ENCODE measurements around the gene FBP2. TPM values are rescaled to one million over a fixed set of nuclear protein-coding genes. Genes with fewer than 3 reads are reported as not detected.

Gene FBP2
- total RNA-seq, 1 donor from 2014 or later, result not detected

DNA sequence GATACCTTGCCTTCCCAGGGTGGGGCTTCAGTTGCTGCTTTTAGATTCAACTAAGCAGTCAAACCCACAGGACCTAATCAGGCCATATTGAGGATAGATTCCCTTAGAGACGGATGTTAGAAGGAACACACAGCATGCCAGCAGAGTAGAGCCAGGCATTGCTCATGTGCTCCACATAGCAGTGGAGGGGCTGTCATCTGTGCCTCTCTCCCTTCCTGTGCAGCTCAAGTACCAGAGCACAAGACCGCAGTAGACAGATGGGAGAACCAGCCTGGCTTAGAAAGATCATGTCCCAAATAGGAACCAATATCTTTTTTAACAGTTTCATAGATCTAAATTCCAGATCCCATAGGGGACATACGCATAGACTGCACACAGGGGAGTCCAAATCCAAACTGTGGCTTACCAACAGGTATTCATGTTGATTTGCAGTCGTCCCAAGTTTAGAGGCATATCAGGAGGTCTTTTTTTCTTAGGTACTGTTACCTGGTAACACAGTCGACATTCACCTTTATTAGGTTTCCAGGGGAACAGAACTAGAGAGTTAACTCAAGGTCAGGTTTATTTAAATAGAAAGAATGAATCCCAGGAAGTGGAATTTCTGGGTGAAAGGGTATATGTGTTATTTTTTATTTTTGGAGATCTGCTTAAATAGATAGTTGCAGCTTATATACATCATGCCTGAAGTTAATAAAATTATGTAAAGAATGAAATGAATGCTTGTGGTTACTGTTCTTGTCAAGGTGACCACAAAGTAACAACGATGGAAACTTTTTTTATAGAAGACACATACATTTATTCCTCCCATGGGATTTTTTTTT, 82.3 kb downstream of the FBP2 start:
- no peaks in the 10 kb centered on the region for H3K4me1 ChIP-seq
- H3K4me3 ChIP-seq, result no peak overlapping the region
- no peak for DNase-seq (ENCODE audit: extremely low spot score in 2 of 2)
- no peaks in the 10 kb centered on the region for H3K36me3 ChIP-seq
- H3K9me3 ChIP-seq, result no peaks in the 10 kb centered on the region
- TF ChIP-seq POLR2A (IDR thresholded peaks at IDR 0.05) (no peak), POLR2AphosphoS5 (IDR thresholded peaks at IDR 0.05; ENCODE audit: insufficient read depth in 1 of 2, low read depth in 1 of 2) (no peak)
- TF ChIP-seq, protein P1, sequence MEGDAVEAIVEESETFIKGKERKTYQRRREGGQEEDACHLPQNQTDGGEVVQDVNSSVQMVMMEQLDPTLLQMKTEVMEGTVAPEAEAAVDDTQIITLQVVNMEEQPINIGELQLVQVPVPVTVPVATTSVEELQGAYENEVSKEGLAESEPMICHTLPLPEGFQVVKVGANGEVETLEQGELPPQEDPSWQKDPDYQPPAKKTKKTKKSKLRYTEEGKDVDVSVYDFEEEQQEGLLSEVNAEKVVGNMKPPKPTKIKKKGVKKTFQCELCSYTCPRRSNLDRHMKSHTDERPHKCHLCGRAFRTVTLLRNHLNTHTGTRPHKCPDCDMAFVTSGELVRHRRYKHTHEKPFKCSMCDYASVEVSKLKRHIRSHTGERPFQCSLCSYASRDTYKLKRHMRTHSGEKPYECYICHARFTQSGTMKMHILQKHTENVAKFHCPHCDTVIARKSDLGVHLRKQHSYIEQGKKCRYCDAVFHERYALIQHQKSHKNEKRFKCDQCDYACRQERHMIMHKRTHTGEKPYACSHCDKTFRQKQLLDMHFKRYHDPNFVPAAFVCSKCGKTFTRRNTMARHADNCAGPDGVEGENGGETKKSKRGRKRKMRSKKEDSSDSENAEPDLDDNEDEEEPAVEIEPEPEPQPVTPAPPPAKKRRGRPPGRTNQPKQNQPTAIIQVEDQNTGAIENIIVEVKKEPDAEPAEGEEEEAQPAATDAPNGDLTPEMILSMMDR (IDR thresholded peaks at IDR 0.05), result no peak
- intact Hi-C loops (cut with DNase I), result no loop called here
- H3K27me3 ChIP-seq, result no peaks in the 10 kb centered on the region
- no peak overlapping the region for H3K27ac ChIP-seq

Other genes with a start within 250 kb of the FBP2 start
- gene PCAT7, start 38.7 kb downstream of the FBP2 start, total RNA-seq, result not detected
- gene FBP1, start 45.7 kb upstream of the FBP2 start, total RNA-seq, result 1.7 TPM
- 305 TPM for gene AOPEP, start 132.9 kb upstream of the FBP2 start, total RNA-seq

Data from vagina (tissue), 2 donors.